ENCODE results near the gene E2F6.
A peak's percentile ranks its signal among the peaks of the same experiment; 100 is the strongest.

E2F6 gene

DNA sequence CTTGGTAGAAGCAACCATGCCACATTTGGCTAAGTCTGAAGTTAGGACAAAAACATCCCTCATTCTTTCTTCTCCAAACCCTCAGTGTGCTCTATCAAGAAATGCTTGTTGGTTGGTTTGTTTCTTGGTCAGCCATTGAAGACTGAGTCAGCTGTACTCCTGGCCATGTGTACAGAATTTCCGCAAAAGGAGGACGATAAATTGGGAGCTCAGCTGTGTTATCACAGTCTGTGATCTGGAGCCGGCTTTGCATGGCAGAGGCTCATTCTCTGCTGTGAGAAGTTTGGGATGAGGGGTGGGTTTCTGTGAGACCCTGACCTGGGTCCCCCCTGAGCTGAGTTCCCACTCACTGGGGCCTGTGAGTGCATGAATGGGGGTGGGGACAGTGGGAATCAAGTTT lies 26.3 kb upstream of the E2F6 start:
- DNase-seq = no peak

DNA sequence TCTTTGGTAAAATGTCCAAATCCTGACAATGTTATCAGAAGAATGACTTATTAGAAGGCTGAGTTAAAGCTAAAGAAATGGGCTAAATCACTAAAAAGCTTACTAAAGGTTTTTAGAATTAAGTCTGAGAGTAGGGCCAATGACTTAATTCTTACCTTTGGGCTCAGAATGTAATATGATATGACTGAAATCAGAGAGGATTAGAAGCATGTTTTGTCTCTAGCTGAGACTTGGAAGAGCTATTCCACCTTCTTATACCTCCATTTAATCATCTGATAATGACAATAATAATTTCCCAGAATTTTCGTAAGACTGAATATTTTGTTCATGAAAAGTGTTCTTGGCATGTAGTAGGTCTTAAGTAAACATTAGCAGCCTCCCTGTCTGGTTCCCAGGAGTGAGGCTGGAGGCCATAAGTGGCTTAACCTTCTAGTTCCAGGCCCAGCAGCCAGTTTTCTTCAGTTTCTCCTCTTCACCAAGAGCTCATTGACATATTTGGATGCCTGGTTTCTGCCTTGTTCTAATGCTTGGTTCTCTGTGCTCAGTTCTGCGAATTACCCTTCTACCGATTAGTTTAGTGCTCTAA lies 25.5 kb upstream of the E2F6 start:
- DNase-seq = no peak

DNA sequence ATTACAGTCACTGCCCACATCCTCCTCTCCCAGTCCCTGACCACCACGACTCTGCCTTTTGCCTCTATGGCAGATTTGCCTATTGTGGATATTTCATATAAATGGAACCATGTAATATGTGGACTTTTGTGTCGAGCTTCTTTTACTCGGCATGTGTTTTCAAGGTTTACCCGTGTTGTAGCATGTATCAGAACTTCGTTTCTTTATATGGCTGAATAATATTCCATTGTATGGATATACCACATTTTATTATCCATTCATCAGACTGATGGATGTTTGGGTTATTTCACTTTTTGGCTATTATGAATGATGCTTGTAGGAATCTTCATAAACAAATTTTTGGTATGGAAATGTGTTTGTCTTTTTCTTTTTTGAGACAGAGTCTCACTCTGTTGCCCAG lies 24.2 kb upstream of the E2F6 start:
- no peak for DNase-seq

DNA sequence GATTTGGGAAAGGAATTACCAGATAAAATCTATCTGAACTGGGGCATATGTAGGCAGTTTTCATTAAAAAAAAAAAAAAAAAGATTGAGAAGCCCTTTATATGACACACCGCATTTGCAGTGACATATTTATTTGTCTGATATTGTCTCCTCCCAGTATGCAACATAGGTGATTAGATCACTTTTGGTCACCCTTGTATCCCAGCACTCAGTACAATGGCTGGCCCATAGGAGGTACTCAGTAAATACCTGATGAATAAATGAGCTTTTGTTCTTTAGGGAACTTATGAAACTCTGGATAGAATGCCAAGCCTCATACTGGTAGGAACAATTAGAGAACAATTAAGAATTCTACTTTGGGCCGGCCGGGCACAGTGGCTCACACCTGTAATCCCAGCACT lies 22.8 kb upstream of the E2F6 start:
- DNase-seq = no peak

DNA sequence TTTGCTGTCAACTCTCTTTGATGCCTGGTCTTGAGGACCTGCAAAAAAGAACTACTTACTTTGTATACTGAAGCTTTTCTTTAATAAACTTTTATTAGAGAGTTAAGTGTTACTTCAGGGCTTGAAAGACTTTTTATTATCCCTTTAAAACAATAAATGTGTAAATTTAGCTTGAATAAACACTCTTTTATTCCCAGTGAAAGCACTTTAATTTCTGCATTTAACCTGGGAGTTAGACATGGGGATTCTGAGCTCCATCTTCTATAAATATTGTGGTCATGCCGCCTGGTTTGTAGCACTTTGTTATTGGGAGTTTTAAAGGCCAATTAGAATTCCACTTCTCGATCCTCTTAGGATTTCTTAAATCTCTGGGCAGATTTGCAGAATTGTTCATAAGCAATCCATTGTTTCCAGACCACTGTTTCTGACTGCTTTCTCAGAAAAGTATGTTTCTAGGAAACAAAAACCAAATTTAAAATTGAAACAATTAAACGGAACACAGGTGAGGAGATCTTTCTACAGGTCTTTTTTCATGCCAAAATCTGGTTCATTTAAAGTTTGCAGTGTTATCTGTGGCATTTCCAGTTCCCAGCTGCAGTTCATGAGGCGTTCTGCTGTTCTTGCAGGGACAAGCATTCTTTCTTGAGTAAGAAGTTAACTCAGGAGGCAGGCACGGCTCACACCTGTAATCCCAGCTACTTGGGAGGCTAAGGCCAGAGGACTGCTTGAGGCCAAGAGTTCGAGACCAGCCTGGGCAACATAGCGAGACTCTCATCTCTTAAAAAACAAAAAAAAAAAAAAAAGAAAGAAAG lies 18.1 kb upstream of the E2F6 start:
- no peak for DNase-seq

DNA sequence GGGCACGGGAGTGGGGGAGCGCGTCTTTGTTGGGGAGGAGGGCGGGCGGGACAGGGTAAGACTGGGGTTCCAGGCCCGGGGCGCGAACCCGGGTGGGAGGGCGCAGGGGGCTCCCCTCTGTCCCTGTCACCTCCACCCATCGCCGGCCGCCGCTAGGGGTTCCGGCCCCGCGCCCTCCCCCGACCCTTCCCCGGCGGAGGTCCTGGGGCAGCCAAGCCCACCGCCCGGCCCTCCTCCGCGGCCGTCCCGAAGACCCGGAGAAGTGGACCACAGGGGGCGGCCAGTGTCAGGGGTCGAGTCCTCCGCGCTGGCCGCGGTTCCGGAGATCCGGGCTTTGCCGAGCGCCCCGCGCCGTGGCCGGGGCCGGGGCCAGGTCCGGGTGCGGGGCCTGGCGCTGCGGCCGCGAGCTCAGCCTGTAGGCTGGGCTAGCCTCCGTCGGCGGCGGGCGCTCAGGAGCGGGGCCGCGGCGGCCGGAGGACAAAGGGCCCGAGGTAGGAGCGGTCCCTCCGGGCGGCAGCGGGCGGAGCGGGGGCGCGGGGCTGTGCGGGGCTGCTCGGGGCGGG lies 16.6 kb upstream of the E2F6 start:
- no peak for DNase-seq

DNA sequence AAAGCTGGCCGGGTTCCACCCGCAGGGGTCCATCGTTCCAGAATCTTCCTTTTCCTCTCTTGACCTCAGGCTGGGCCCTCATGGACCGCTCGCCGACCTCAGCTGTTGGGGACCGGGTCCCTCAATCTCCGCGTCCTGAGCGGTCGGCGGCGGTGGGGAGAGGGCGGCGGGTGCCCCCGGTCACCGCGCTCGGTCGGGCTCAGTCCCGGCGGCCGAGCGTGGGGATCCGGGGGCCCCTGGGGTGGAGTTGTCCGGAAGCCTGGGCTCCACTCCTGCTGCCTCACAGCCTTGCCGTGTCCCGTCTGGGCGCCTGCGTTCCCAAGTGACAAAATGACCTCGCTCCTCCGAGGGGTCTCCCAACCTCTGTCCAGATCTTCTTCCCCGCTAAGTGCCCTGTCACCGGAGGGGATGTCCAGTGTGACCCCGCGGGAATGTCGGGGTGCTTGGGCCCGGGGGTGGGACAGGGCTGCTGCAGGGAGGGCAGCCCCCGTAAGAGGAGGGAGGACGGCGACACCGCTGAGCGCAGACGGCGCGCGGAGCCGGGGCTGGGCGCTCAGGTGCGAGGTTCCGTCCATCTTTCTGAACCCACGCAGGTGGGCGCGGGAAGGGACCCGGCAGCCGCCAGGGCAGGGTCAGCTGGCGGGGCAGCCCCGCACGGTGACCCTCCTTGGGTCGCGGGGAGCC lies 16.0 kb upstream of the E2F6 start:
- no peak for DNase-seq

DNA sequence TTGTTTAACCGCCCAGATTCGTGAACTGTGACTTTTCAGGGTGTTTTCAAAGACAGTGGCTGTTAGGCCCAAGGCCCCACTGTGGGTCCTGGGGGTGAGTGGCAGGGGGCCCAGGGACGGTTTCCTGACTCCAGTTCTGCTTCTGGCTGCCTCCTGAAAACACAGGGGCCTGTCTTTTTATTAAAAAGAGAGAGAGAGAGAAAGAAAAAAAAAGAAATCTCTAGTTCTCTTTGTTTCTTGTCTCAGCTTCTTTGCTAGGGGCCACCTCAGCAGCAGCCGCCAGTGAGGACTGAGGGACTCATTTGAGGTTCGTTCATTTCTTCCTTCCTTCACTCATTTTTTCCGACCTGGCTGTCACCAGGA lies 15.4 kb upstream of the E2F6 start:
- no peak for DNase-seq

DNA sequence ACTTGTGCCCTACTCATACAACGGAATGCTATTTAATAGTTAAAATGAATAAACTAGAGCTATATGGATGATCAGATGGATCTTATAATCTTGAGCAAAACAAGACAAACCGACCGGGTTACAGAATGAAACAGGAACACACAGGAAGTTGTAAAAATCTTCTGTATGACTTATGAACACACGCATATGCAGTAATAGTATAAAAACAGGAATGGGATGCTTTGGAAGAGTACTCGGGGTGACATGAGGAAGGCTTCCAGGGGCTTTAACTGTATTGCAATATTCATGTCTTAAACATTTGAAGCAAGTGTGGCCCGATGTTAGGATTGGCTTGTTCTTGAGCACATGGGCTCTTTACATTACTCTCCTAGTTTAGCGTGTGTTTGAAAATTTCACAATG lies 14.9 kb upstream of the E2F6 start:
- DNase-seq = no peak

DNA sequence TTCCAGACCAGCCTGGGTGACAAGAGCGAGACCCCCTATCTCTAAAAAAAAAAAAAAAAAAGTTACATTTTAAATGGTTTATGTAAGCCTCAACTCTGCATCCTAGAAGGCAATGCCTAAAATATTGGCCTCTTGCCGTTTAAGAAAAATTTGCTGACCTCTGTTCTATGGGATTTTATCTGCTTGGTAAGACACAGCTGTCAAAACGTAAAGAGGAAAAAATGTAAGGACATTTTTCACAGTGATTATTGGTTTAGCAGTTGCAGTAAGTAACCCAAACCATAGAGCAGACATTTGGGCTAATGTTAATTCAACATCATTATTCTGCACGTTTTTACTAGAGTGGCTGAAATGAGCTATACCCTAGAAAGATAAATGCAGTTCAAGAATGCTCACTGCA lies 14.4 kb upstream of the E2F6 start:
- DNase-seq = no peak

DNA sequence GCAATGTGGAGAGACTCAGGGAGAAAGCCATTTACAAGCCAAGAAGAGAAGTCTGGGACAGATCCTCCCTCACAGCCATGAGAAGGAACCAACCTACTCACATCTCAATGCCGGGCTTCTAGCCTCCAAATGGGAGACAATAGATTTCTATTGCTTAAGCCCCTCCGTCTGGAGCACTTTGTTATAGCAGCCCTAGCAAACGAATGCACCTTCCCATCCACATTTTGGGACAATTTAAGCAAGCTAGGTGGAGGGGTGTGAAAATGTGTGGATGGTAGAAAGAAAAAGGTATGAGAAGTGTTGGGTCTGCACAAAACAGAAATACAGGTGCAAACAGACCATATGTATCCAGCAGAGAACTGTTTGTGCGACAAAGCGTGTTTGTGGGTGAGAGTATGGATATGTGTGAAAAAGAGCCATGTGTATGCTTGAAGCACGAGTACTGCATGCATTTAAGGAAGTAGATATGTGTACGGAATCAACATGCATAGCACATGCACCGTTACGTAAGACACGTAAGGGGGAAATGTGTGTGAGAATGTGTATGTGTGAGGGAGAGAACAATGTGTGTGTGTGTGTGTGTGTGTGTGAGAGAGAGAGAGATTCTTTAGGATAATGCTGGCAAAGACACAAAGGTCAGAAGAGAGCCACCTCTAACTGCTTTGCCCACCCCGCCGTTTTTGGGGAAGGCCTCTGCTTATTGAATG lies 13.1 kb upstream of the E2F6 start:
- no peak for DNase-seq

DNA sequence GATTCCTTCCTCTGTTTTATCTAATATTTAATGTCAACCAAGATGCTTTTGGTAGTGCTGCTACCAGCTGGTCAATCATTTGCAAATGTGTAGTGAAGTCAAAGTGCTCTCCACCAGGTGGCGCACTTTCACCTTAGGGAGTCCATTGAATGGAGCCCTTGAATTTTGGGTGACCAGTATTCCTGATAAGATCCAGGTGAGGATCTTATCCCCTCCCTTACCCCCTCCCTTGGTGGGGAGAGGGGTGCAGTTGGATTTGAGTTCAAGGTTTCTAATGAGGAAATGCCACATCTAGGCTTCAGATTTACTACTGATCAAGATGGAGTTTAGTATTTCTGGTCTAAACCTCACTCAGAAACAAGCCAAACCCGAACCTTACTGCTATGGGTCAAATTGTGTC lies 12.0 kb upstream of the E2F6 start:
- peak; percentile 92 for DNase-seq

DNA sequence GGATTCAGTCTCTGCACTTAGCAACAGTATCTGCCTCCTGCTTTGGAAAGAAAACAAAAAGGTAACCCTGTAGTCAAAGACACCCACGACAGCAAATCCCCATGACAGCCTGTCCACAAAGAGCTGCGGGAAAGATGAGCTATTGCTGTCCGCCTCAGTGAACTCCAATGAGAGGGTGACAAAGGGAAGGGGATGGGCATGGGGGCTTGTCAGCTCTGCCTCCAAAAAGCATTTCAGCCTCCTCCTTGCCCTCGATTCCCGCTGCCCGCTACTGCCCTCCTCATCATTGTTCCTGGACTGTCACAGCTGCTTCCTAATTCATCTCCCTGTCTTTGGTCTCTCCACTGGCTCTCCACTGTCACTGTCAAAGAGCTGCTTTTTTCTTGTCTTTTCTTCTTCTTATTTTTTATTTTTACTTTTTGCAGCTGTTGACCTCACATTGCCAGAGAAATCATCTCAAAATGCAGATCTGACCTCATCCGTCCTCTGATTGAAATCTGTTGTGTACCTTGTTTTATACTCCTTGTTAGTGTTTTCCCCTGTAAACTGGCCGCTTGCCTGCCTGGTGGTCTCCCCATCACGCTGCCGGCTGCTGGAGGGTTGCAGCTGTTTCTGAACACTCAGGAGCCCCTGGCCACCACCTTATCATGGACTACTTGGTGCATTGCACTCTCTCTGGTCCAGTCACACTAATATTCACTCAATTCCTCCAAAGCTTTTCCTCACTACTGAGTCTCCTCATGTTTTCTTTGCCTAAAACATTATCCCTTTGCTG lies 7.9 kb upstream of the E2F6 start:
- DNase-seq = no peak

DNA sequence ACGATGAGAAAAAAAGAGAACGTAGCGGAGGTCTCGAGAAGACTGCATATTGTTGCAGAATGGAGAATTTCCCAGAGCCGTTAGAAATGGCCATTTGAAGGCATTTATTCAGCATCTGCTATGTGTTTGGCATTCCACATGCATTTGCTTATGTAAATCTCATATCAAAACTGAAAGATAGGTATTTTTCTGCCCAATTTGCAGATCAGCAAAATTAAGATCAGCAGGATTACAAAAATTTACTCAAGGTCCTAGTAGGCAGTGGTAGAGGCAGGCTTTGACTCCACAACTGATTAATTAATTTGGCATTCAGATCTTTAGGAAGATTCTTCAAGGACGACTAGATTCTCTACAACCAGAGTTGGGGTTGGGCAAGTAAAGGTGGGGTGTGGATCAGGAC lies 1.8 kb upstream of the E2F6 start:
- DNase-seq = no peak

DNA sequence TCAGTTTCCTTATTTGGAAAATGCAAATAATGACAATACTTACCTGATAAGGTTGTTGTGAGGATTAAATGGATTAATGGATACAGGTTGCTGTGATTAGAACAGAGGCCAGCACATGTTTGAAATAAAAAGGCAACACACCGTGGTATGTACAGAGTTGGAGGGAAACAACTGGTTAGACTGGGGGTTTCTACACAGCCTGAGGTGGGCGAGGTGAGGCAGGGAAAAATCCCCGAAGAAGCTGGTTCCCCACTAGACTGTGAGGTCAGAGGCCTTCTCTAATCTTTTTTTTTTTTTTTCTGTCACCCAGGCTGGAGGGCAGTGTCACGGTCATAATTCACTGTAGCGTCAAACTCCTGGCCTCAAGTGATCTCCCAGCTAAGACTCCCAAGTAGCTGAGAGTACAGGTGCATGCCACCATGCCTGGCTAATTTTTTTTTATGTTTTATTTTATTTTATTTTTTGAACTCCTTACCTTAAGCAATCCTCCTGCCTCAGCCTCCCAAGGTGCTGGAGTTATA lies 1.2 kb upstream of the E2F6 start:
- no peak for DNase-seq

DNA sequence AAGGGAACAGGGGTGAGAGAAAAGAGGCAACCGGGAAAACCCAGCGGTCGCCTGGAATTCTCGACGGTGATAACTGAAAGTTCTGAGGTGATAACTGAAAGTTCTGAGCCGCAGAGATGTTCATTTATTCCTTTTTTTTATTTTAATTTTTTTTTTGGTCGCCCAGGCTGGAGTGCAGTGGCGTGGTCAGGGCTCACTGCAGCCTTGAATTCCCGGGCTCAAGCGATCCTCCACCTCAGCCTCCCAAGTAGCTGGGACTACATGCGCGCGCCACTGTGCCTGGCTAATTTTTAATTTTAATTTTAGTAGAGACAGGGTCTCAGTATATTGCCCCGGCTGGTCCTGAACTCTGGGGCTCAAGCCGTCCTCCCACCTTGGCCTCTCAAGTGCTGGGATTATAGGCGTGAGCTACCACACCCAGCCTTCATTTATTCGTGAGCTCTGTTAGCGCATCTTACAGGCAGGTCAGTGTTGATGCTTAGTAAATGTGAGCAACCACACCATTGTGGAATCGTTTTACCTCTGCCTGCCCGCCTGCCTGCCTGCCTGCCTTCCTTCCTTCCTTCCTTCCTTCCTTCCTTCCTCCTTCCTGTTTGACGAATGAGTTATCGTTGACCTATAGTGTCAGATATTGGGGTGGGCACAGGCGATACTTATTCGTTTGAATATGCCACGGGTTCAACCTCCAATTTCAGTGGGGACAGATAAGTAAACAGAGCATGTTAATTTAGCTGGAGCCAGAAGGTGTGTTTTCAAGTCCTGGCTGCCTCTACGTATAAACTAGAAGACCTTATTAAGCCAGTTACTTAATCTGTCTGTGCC lies 557 bp upstream of the E2F6 start:
- no peak for DNase-seq

DNA sequence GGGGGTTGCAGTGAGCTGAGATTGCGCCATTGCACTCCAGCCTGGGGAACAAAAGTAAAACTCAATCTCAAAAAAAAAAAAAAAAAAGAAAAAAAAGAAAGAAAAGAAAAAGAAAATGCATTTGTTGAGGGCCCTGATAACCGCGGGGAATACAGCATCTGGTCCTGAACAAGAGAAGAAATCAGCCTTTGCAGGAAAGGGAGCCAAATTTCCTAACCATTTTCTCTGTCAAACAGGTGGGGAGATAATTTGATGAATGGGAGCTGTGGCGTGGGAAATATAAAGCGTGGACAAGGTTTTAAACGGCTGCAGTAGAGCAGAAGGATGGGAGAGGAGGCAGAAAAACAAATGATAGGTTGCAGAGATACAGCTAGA lies 864 bp downstream of the E2F6 start:
- no peak for DNase-seq

DNA sequence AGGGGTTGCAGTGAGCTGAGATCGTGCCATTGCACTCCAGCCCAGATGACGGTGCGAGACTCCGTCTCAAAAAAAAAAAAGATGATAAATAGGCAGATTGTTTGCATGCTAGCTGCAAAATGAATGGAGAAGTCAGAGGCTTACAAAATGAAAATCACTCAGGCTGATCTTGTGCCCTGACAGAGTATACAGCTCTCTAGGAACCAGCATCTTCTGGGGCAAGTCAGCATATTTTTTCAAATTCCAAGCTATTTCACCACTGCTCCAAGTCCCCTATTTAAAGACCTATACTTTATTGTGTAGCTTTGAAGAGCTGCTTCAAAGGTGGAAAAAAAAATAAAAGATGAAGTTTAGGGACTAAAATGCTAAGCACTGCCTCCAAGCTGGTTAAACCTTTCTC lies 6.1 kb downstream of the E2F6 start:
- no peak for DNase-seq

DNA sequence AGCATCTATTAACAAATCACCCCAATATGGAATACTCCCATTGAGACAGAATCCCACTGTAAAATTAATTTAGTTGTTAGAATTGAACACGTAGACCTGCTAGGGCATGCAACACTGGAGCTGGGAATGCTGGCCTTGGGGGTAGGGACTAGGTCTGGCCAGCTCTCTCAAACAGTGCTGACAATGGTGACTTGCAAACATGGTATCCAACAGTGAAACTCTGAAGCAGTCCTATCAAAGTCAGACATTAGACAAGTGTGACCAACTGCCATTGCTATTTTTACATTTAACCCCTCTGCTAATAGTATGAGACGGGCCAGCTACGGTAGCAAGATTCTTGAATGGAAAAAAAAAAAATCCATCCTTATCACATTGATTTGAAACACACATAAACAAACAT lies 7.2 kb downstream of the E2F6 start:
- DNase-seq = no peak

DNA sequence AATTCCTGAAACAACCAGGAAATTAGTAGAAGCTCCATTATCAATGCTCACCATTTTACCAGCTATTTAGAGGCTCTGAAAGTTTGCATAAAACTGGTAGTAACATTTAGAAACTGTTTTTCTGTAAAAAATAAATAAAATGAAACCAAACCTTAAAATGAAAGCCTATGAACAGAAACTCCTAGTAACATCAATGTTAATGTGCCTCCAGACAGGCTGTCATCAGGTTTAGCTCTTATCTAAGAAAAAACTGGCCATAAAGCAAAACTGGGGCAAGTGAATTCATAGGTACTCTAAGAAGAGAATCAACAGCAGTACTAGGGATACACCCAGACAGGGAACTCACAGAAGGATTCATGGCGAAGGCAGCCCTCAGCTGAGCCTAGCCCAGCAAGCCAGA lies 8.0 kb downstream of the E2F6 start:
- DNase-seq = no peak

DNA sequence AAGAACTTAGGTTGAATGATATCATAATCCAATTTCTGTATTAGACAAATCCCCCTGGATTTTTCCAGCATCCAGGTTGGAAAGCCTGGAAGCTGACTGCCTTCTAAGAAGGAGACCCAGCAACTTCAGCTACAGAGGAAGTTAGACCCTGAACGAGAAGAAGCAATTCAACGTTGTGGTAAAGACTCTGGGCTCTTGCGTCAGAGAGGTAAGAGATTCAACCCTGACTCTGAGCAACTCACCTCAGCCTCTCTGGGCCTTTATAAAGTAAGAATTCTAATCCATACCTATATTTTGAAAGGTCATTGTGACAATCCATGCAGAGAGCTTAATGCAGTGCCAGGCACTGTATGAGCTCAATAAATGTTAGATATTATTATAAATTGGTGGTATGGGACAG lies 9.7 kb downstream of the E2F6 start:
- no peak for DNase-seq

DNA sequence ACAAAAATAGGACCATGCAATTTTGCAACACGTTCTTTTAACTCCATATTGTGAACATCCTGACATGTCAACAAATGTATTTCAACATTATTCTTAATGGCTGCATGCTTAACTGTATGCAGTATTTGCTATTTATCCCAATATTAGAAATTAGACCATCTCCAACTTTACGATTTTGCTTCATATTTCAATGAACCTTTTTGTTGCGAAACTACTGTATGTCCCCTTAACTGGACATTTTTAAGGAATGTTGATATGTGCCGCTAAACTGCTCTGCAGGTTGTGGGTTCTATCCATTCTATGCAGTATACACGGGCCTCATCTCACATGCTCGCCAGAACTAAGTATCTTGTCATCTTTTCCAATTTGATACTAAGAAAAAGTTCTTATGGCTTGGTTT lies 11.1 kb downstream of the E2F6 start:
- no peak for DNase-seq
